ENCODE data around the gene CMIP. TPM values are rescaled to one million over a fixed set of nuclear protein-coding genes. Genes with fewer than 3 reads are reported as not detected.

The CMIP gene
- polyA plus RNA-seq, 3 donors from 2014 or later, result 0.53 to 1.7 TPM; not detected in 1

GRCh38 chr16:81654346-81654745 lies 209.7 kb downstream of the CMIP start:
- Mint-ChIP-seq H3K4me3 (no peak overlapping the region), H3K27me3 (ENCODE audit: low read depth in 3 of 3) (peaks cover 0 to 5% (median 2%) of the 10 kb centered on the region in 3 donors), H3K36me3 (peaks cover 0 to 21% (median 20%) of the 10 kb centered on the region in 3 donors), H3K27ac (peak overlapping the region in 3 of 6 donors; percentile 63 to 73 (median 65)), H3K9me3 (no peaks in the 10 kb centered on the region), H3K4me1 (peaks cover 10 to 19% of the 10 kb centered on the region in 2 donors)
- no peak for DNase-seq

- Mint-ChIP-seq H3K4me3 (no peak overlapping the region), H3K27me3 (ENCODE audit: low read depth in 3 of 3) (peaks cover 0 to 6% (median 2%) of the 10 kb centered on the region in 3 donors), H3K27ac (peak overlapping the region in 5 of 6 donors; percentile 13 to 63 (median 42)), H3K4me1 (peaks cover 1 to 6% of the 10 kb centered on the region in 2 donors), H3K9me3 (no peaks in the 10 kb centered on the region), H3K36me3 (peaks cover 2 to 27% (median 20%) of the 10 kb centered on the region in 3 donors)
- DNase-seq, result no peak
Observed at GRCh38 chr16:81655469-81656162, 211.0 kb downstream of the CMIP start.

DNA sequence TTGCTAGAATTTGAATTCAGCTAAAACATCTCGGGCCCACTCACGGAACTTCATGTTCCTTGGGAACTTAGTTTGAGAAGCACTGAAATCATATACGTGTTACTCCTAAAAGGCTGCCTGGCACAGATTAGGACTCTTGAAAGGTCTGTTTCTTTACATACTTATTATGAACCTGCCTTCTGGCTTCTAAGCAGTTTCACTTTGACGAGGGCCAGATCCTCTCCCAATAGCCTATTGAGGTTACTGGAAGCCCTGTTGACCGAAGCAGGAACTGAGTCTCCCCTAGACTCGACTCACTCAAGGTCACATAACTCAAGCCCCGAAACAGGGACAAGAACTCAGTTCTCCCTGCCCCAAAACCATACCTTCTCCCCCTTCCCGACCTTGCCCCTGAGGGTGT lies 212.6 kb downstream of the CMIP start:
- H3K4me1 Mint-ChIP-seq, result peaks cover 1 to 5% of the 10 kb centered on the region in 2 donors
- no peaks in the 10 kb centered on the region for H3K9me3 Mint-ChIP-seq
- peak overlapping the region in 1 of 6 donors; percentile 52 for H3K27ac Mint-ChIP-seq
- H3K36me3 Mint-ChIP-seq, result peaks cover 8 to 33% (median 20%) of the 10 kb centered on the region in 3 donors
- DNase-seq, result no peak
- H3K4me3 Mint-ChIP-seq, result no peak overlapping the region
- H3K27me3 Mint-ChIP-seq (ENCODE audit: low read depth in 3 of 3), result peaks cover 0 to 6% (median 2%) of the 10 kb centered on the region in 3 donors

- no peaks in the 10 kb centered on the region for H3K9me3 Mint-ChIP-seq
- no peak for DNase-seq
- peaks cover 8 to 33% (median 20%) of the 10 kb centered on the region in 3 donors for H3K36me3 Mint-ChIP-seq
- H3K4me3 Mint-ChIP-seq, result no peak overlapping the region
- peaks cover 1 to 5% of the 10 kb centered on the region in 2 donors for H3K4me1 Mint-ChIP-seq
- peaks cover 0 to 6% (median 2%) of the 10 kb centered on the region in 3 donors for H3K27me3 Mint-ChIP-seq (ENCODE audit: low read depth in 3 of 3)
- peak overlapping the region in 1 of 6 donors; percentile 56 for H3K27ac Mint-ChIP-seq
Observed at GRCh38 chr16:81657781-81658180, 213.2 kb downstream of the CMIP start.

- Mint-ChIP-seq H3K4me1 (peaks cover 1 to 5% of the 10 kb centered on the region in 2 donors), H3K4me3 (no peak overlapping the region), H3K9me3 (no peaks in the 10 kb centered on the region), H3K36me3 (peaks cover 8 to 38% (median 20%) of the 10 kb centered on the region in 3 donors), H3K27ac (peak overlapping the region in 4 of 6 donors; percentile 0 to 87 (median 35)), H3K27me3 (ENCODE audit: low read depth in 3 of 3) (peaks cover 0 to 6% (median 2%) of the 10 kb centered on the region in 3 donors)
- DNase-seq, result no peak
Observed at GRCh38 chr16:81658373-81658772, 213.8 kb downstream of the CMIP start.

GRCh38 chr16:81659249-81659648 lies 214.6 kb downstream of the CMIP start:
- Mint-ChIP-seq H3K9me3 (no peaks in the 10 kb centered on the region), H3K4me1 (peaks cover 0 to 5% of the 10 kb centered on the region in 2 donors), H3K4me3 (no peak overlapping the region), H3K27me3 (ENCODE audit: low read depth in 3 of 3) (peaks cover 0 to 9% (median 2%) of the 10 kb centered on the region in 3 donors), H3K27ac (peak overlapping the region in 3 of 6 donors; percentile 74 to 77 (median 75)), H3K36me3 (peaks cover 8 to 38% (median 20%) of the 10 kb centered on the region in 3 donors)
- DNase-seq, result no peak

- H3K36me3 Mint-ChIP-seq, result peaks cover 17 to 39% (median 23%) of the 10 kb centered on the region in 3 donors
Observed at GRCh38 chr16:81661082-81661481, 216.5 kb downstream of the CMIP start.

DNA sequence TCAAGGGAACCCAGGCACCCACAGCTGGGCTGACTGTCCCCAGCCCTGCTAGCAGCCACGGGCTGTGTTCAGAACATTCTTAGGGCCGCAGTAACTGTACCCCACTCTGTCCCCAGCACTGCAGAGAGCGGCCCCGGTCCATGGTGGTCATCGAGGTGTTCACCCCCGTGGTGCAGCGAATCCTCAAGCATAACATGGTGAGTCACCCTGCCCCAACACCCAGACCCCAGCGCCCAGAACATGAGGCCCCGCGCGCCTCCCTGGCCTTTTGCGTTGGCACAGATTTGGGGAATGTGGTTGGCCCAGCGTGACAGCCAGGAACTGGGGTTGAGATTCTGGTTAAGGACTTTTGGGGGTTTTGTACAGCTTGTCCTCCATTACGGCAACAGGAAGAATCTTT lies 219.5 kb downstream of the CMIP start:
- Mint-ChIP-seq H3K36me3 (peaks cover 8 to 36% (median 21%) of the 10 kb centered on the region in 3 donors), H3K9me3 (peaks cover 0 to 4% (median 0%) of the 10 kb centered on the region in 6 donors), H3K27me3 (ENCODE audit: low read depth in 3 of 3) (peaks cover 2 to 18% (median 5%) of the 10 kb centered on the region in 3 donors), H3K4me3 (no peak overlapping the region), H3K27ac (peak overlapping the region in 2 of 6 donors; percentile 41 to 68), H3K4me1 (peaks cover 4 to 17% of the 10 kb centered on the region in 2 donors)
- no peak for DNase-seq

More at GRCh38 chr16:81661082-81661481, 216.5 kb downstream of the CMIP start:
- Mint-ChIP-seq H3K27ac (no peak overlapping the region), H3K4me1 (peaks cover 0 to 6% of the 10 kb centered on the region in 2 donors), H3K27me3 (ENCODE audit: low read depth in 3 of 3) (peaks cover 2 to 9% (median 2%) of the 10 kb centered on the region in 3 donors), H3K4me3 (no peak overlapping the region), H3K9me3 (no peaks in the 10 kb centered on the region)
- DNase-seq, result no peak

- peaks cover 6 to 15% (median 6%) of the 10 kb centered on the region in 3 donors for H3K27me3 Mint-ChIP-seq (ENCODE audit: low read depth in 3 of 3)
- peaks cover 9 to 37% (median 21%) of the 10 kb centered on the region in 3 donors for H3K36me3 Mint-ChIP-seq
- peak overlapping the region; percentile 2 to 70 (median 50) for H3K27ac Mint-ChIP-seq
Observed at GRCh38 chr16:81665588-81665987, 221.0 kb downstream of the CMIP start.

GRCh38 chr16:81666113-81666512 lies 221.5 kb downstream of the CMIP start:
- Mint-ChIP-seq H3K27me3 (ENCODE audit: low read depth in 3 of 3) (peaks cover 6 to 15% (median 8%) of the 10 kb centered on the region in 3 donors), H3K4me1 (peaks cover 17 to 31% of the 10 kb centered on the region in 2 donors), H3K9me3 (peaks cover 0 to 7% (median 4%) of the 10 kb centered on the region in 6 donors), H3K36me3 (peaks cover 9 to 36% (median 24%) of the 10 kb centered on the region in 3 donors), H3K27ac (peak overlapping the region; percentile 2 to 83 (median 58)), H3K4me3 (no peak overlapping the region)
- DNase-seq, result no peak

More at GRCh38 chr16:81665588-81665987, 221.0 kb downstream of the CMIP start:
- H3K4me3 Mint-ChIP-seq, result no peak overlapping the region
- no peak for DNase-seq
- H3K4me1 Mint-ChIP-seq, result peaks cover 12 to 25% of the 10 kb centered on the region in 2 donors
- peaks cover 0 to 4% (median 3%) of the 10 kb centered on the region in 6 donors for H3K9me3 Mint-ChIP-seq

DNA sequence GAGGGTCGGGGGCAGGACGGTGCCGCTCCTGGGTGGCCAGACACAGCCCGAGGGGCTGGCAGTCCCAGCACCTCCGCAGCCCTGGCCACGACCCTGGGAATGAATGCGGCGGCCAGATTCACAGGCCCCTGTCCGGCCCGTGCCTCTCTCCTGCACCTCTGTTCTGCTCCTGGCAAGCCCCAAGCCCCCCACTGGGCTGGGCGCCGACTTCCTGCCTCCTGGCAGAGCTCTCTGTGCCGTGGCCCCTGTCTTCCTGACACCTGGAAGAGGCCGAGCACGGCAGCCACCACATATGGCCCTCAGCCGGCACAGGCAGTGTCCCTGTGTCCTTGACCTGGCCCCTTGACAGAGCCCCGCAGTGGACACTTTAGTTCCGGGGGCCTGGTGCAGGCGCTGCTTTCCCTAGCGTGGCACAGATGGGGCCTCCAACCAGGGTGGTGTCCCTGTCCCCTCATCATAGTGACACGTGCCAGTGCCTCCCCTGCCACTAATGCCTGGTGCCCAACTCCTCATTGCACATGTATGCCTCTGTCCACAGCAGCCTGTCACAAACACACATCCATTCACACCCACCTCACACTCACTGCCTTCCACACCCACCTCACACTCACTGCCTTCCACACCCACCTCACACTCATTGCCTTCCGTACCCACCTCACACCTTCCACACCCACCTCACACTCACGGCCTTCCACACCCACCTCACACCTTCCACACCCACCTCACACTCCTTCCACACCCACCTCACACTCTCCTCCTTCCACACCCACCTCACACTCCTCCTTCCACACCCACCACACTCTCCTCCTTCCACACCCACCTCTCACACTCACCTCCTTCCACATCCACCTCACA lies 223.9 kb downstream of the CMIP start:
- peaks cover 0 to 7% (median 4%) of the 10 kb centered on the region in 6 donors for H3K9me3 Mint-ChIP-seq
- no peak for DNase-seq
- peak overlapping the region in 5 of 6 donors; percentile 79 to 89 (median 88) for H3K27ac Mint-ChIP-seq
- peaks cover 8 to 15% (median 8%) of the 10 kb centered on the region in 3 donors for H3K27me3 Mint-ChIP-seq (ENCODE audit: low read depth in 3 of 3)
- peaks cover 14 to 38% (median 29%) of the 10 kb centered on the region in 3 donors for H3K36me3 Mint-ChIP-seq
- peaks cover 24 to 34% of the 10 kb centered on the region in 2 donors for H3K4me1 Mint-ChIP-seq
- H3K4me3 Mint-ChIP-seq, result no peak overlapping the region

GRCh38 chr16:81669473-81670350 lies 225.1 kb downstream of the CMIP start:
- Mint-ChIP-seq H3K4me1 (peaks cover 24 to 32% of the 10 kb centered on the region in 2 donors), H3K4me3 (no peak overlapping the region), H3K27ac (peak overlapping the region; percentile 80 to 91 (median 88)), H3K9me3 (peaks cover 0 to 7% (median 4%) of the 10 kb centered on the region in 6 donors), H3K36me3 (peaks cover 10 to 41% (median 27%) of the 10 kb centered on the region in 3 donors), H3K27me3 (ENCODE audit: low read depth in 3 of 3) (peaks cover 8 to 16% (median 12%) of the 10 kb centered on the region in 3 donors)
- no peak for DNase-seq
